Astrocyte of the spinal cord (primary cell): ENCODE measurements around the gene EMP1.

Experiments used
- DNase-seq: peaks from one replicate; pipeline ENCODE4 v3.0.0; 2011; ENCODE audit warnings: low read depth, low spot score
- H3K4me3 ChIP-seq: 2 replicates; pipeline ENCODE4 v1.5.1; 2011; ENCODE audit warnings: low read depth, mild to moderate bottlenecking, low read length, moderate library complexity
- in situ Hi-C: cut with HindIII; loops from 2 replicates; pipeline ENCODE4 v1.10.0; 2017; ENCODE audit warnings: low sequenced_read_pairs
- TF ChIP-seq, protein P1 (sequence below): IDR thresholded peaks from 2 replicates; pipeline ENCODE4 v1.5.1; 2012; ENCODE audit warnings: low read depth, mild to moderate bottlenecking, low read length, inconsistent platforms

Gene EMP1

DNA sequence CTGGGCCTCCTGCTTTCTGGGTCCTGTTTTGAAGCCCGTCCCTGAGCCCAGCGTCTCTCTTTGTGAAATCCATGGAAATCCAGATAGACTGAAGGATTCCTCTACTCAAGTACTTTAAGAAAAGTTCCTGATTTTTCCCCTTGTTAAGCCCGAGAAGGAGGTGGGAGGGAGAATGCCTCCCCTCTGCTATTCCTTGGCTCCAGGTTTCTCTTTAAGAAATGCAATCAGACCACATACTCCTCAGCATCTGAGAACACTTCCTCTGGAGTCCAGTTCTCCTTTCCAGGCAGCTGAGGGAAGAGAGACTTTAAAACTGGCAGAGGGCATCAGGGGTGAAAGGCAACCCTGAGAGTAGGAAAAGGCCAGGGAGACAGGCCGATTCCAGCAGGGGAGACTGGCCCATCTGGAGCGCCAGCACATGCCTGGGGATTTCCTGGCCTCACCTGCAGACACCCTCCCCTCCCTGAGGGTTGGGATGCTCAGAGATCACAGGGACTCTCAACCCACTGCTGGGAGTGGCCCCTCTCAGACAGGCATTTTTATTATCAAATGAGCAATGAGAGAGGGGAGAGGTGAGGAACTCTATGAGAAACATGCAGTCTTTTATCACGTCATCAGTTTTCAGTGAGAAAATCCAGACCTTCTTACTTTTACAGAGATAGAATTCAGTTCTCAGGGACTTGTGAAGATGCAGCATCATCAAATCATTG lies 2.0 kb upstream of the EMP1 start:
- in situ Hi-C loops: no loop called here
- no peak overlapping the region for H3K4me3 ChIP-seq
- TF ChIP-seq, protein P1, sequence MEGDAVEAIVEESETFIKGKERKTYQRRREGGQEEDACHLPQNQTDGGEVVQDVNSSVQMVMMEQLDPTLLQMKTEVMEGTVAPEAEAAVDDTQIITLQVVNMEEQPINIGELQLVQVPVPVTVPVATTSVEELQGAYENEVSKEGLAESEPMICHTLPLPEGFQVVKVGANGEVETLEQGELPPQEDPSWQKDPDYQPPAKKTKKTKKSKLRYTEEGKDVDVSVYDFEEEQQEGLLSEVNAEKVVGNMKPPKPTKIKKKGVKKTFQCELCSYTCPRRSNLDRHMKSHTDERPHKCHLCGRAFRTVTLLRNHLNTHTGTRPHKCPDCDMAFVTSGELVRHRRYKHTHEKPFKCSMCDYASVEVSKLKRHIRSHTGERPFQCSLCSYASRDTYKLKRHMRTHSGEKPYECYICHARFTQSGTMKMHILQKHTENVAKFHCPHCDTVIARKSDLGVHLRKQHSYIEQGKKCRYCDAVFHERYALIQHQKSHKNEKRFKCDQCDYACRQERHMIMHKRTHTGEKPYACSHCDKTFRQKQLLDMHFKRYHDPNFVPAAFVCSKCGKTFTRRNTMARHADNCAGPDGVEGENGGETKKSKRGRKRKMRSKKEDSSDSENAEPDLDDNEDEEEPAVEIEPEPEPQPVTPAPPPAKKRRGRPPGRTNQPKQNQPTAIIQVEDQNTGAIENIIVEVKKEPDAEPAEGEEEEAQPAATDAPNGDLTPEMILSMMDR: no peak
- DNase-seq: no peak

DNA sequence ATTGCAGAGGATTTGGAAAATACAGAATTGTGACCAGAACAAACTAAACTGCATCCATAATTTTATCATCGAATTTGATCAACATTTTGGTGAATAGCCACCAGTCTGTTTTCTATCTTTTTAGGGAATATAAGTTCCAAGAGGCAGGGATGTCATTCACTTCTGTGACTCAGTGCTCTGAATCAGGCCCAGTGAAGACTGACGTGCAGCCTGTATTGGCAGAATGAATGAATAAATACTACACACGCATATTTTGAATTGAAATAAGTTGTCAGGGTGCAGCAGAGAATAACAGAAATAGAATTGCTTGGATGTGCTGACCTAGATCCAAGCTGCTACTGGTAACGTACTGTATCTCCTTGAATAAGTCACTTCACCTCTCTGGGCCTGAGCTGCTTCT lies 1.3 kb upstream of the EMP1 start:
- no peak for DNase-seq
- H3K4me3 ChIP-seq: no peak overlapping the region
- in situ Hi-C loops: no loop called here
- TF ChIP-seq, protein P1: no peak

DNA sequence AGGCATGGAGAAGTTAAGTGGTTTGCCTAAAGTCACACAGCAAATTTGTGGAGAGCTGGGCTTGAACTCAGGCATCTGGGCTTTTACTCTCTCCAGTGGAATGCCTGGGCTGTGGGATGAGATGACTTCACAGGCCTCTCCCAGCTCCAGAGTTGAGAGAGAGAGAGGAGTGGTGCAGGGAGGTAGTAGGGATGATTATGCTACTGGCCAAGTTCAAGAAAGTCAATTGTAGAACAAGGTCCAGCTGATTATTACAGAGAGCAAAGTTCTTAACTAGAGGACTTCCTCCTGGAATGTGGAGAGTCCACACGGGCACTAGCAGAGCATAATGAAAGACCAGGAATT lies 769 bp upstream of the EMP1 start:
- in situ Hi-C loops: no loop called here
- peak; percentile 61 for DNase-seq
- H3K4me3 ChIP-seq: no peak overlapping the region
- TF ChIP-seq, protein P1: no peak

DNA sequence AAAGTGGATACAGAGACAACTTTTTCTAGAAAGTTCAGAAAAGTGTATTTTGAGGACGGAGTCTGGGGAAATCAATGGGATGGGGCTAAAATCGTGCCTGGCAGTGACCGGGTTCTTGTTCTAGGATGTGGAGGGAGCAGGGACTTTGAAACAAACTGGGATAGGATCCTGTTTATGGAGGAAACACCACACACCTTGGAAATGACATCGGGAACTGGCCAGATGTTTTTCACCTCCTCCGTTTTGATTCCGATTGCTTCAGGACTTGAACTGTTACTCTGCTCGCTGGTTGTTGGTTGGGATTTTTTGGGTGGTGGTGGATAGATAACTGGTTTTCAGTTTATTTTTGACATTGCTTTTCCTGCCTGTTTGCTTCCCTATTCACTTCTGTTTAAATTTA lies 506 bp downstream of the EMP1 start:
- DNase-seq: no peak
- in situ Hi-C loops: no loop called here
- TF ChIP-seq, protein P1: no peak
- H3K4me3 ChIP-seq: peak overlapping the region; percentile 85

DNA sequence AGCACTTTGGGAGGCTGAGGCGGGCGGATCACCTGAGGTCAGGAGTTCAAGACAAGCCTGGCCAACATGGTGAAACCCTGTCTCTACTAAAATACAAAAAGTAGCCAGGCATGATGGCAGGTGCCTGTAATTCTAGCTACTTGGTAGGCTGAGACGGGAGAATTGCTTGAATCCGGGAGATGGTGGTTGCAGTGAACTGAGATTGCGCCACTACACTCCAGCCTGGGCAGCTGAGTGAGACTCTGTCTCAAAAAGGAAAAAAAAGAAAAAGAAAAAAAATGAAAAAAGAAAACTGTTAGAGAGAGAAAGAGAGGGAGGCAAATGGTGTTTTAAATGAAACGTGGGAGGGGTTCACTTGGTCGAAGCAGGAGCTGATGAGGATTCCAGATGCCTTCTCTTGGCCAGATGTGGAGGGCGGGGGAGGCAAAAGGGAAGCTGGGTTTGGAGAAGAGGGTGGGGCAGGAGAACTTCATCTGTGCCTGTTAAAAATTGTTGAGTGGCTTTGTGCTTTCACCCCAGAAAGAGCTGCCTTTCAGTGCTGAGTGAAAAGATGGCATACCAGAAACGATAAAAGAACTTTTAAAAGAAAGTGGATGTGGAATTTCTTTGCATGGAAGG lies 1.1 kb downstream of the EMP1 start:
- in situ Hi-C loops: no loop called here
- peak overlapping the region; percentile 85 for H3K4me3 ChIP-seq
- DNase-seq: no peak
- TF ChIP-seq, protein P1: no peak

DNA sequence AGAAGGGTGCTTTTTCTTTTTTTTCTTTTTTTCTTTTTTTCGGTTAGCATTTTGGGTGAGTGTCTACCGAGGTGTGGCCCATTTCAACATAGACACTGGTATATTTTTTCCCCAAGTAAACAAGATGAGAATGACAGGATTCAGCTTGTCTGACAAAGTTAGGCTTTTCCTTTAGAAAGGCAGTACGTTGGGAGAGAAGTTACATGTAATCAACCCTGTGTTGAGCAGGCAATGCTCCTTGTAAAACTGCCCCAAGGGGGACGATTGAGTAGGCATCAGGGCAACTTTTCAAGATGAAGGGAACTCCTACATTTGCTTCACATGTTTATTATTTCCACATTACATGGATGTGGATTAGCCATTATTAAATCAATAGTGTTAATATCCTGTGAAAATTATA lies 1.7 kb downstream of the EMP1 start:
- peak overlapping the region; percentile 85 for H3K4me3 ChIP-seq
- DNase-seq: no peak
- in situ Hi-C loops: no loop called here
- TF ChIP-seq, protein P1: no peak
